Measurements from ENCODE around the gene DENND5B.

DNA sequence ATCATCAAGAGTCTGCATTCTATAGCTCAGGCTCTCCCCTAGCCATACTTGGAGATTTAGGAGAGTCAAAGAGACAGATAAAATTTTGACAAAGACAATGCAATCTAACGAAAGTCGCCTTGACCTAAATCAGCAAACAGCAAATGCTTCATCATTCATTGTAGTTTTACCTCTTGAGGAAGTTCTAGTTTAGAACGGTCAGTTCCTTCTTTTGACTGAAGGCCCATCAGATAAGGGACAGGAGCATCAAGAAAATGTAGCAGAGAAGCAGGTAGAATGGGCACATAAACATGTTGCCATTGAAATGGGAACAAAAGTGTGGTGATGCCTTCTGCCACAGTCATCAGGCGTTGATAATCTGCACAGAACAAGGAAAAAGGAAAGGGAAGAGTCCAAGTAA is 130.9 kb downstream of the DENND5B start:
- no peak for TF ChIP-seq CTCF (IDR thresholded peaks at IDR 0.05)
- no peak for TF ChIP-seq POLR2A (IDR thresholded peaks at IDR 0.05)
- TF ChIP-seq POLR2AphosphoS5 (IDR thresholded peaks at IDR 0.05): no peak
- no peak for TF ChIP-seq EP300 (IDR thresholded peaks at IDR 0.05; ENCODE audit: low read depth)
